Psoas muscle (tissue), 8 donors: Measurements from ENCODE around the gene KCND3. TPM values are rescaled to one million over a fixed set of nuclear protein-coding genes. Genes with fewer than 3 reads are reported as not detected.

Experiments used
- ATAC-seq, 4 donors: fragments of 200-7000 bp; cut with Tn5 transposase; one replicate each; pipeline ENCODE4 v1.9.1; 2020; ENCODE audit warnings: moderate library complexity in 3 of 4, mild to moderate bottlenecking in 2 of 4
- DNase-seq, 2 donors: peaks; one replicate each; pipeline ENCODE4 v3.0.0-alpha.2; 2020
- H3K27ac ChIP-seq: fragments of 200-600 bp; one replicate; pipeline ENCODE4 v1.8.0; 2022
- H3K27me3 ChIP-seq, 3 donors: fragments of 200-600 bp in 1 of 3; one replicate each; pipeline versions ENCODE4 v1.6.1 to v1.8.0; 2013 to 2022; ENCODE audit warnings: low read length in 2 of 3, mild to moderate bottlenecking in 2 of 3, moderate library complexity in 1 of 3; ENCODE audit not compliant: insufficient read depth in 3 of 3
- H3K36me3 ChIP-seq, 2 donors: fragments of 200-600 bp in 1 of 2; one replicate each; pipeline versions ENCODE4 v1.6.1 to v1.8.0; 2013 to 2022; ENCODE audit warnings: low read depth in 1 of 2, mild to moderate bottlenecking in 1 of 2, moderate library complexity in 1 of 2; ENCODE audit not compliant: insufficient read depth in 1 of 2
- H3K4me1 ChIP-seq: fragments of 200-600 bp; one replicate; pipeline ENCODE4 v1.8.0; 2022
- H3K4me3 ChIP-seq: fragments of 200-600 bp; one replicate; pipeline ENCODE4 v1.8.0; 2022; ENCODE audit warnings: mild to moderate bottlenecking
- H3K9me3 ChIP-seq: fragments of 200-600 bp; one replicate; pipeline ENCODE4 v1.8.0; 2022
- WGBS, 3 donors: extraction: QIAGEN DNeasy Blood & Tissue Kit; methylation state at CpG; one replicate each; pipeline versions ENCODE4 v1.1.6 to v1.1.7; 2013; 5-methylcytosine and 5-hydroxymethylcytosine counted together
- intact Hi-C, 2 donors: fragments of 100-400 bp; cut with DNase I; formaldehyde crosslinking; loops; one replicate each; pipeline versions ENCODE4 v1.11.0 to v1.14.2; 2022
- polyA plus RNA-seq, 3 donors: library from polyadenylated mRNA; stranded (reverse); fragments of 200-250 nt; gene quantifications; one replicate each; pipeline ENCODE4 v1.2.3, GENCODE V29; 2013
- total RNA-seq, 4 donors: library from RNA; stranded (reverse); fragmentation: NEBNext Ultra II Directional in 2 of 4; extraction: Animal tissue kit (Norgen Biotek cat#: 25700) in 2 of 4; gene quantifications; one replicate each; pipeline versions ENCODE4 v1.2.1 to v1.2.4, GENCODE V29; 2021 to 2023
- TF ChIP-seq, protein P1 (sequence below): fragments of 200-600 bp; IDR thresholded peaks from one replicate; pipeline ENCODE4 v1.8.0; 2022; ENCODE audit warnings: antibody characterized with exemption
- donor health status: healthy with polysubstance abuse.
- donor health status: DM: no; HTN: no; CAD: no; lungs with moderate emphysema.
- donor health status: Bipolar disorder and iron deficiency.
- donor health status: healthy.
- donor health status: DM: yes; HTN: yes; CAD: no.
- donor health status: DM: no; HTN: no; CAD: no.
- donor health status: DM: no; HTN: no; CAD: no.
- donor health status: DM: yes; HTN: yes; CAD: no.

KCND3 gene
- total and polyA plus RNA-seq, 7 donors, result 0.53 to 4.1 (median 1.3) TPM

DNA sequence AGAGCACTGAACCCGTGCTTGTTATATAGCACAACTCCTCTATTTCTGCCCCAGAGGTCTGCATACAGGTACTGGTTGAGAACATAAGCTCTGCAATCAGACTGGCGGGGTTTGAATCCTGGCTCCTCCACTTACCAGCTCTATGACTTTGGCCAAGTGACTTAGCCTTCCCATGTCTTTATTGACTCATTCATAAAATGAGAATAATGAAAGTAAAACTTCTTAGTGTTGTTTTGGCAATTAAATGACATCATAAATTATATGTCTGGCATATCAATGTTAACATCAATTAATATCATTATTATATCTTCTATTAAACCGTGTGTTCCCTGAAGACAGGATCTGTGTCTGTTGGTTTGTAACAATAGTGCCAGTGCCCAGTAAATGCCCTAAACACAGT lies 254.6 kb downstream of the KCND3 start:
- ATAC-seq (no peak), DNase-seq (no peak)
- peak overlapping the region; percentile 95 for H3K27ac ChIP-seq
- intact Hi-C loops, result no loop called here
- peaks cover 0 to 14% of the 10 kb centered on the region in 2 donors for H3K36me3 ChIP-seq
- H3K4me3 ChIP-seq, result no peak overlapping the region
- no peaks in the 10 kb centered on the region for H3K27me3 ChIP-seq
- peaks cover 78% of the 10 kb centered on the region for H3K4me1 ChIP-seq
- H3K9me3 ChIP-seq, result no peaks in the 10 kb centered on the region
- WGBS, 3 donors, result 65 to 86% (median 72%) methylated on average over 3 of the region's 3 CpGs
- TF ChIP-seq, protein P1, sequence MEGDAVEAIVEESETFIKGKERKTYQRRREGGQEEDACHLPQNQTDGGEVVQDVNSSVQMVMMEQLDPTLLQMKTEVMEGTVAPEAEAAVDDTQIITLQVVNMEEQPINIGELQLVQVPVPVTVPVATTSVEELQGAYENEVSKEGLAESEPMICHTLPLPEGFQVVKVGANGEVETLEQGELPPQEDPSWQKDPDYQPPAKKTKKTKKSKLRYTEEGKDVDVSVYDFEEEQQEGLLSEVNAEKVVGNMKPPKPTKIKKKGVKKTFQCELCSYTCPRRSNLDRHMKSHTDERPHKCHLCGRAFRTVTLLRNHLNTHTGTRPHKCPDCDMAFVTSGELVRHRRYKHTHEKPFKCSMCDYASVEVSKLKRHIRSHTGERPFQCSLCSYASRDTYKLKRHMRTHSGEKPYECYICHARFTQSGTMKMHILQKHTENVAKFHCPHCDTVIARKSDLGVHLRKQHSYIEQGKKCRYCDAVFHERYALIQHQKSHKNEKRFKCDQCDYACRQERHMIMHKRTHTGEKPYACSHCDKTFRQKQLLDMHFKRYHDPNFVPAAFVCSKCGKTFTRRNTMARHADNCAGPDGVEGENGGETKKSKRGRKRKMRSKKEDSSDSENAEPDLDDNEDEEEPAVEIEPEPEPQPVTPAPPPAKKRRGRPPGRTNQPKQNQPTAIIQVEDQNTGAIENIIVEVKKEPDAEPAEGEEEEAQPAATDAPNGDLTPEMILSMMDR, result no peak

DNA sequence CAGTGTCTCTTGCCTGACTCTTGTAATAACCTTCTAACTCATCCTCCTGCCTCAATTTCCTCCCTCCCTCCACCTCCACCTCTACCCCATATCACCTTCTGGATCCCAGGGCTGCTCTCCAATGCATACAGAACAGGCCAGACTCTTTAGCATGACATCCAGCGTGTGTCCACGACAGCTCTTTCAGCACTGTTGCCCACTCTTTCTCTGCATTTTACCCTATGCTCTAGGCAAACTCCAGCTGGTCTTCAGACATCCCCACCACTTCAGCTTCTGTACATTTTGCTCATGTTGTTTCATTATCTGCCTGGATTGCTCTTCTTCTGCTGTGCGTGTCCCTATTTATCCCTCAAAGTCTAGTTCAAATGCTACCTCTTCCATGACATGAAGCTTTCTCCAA lies 255.0 kb downstream of the KCND3 start:
- TF ChIP-seq, protein P1, result no peak
- H3K27me3 ChIP-seq, result no peaks in the 10 kb centered on the region
- intact Hi-C loops, result no loop called here
- DNase-seq (no peak), ATAC-seq (no peak)
- 67 to 80% (median 77%) methylated on average over 3 of the region's 3 CpGs for WGBS, 3 donors
- peaks cover 0 to 14% of the 10 kb centered on the region in 2 donors for H3K36me3 ChIP-seq
- peak overlapping the region; percentile 56 for H3K27ac ChIP-seq
- H3K4me1 ChIP-seq, result peaks cover 82% of the 10 kb centered on the region
- no peak overlapping the region for H3K4me3 ChIP-seq
- H3K9me3 ChIP-seq, result no peaks in the 10 kb centered on the region

DNA sequence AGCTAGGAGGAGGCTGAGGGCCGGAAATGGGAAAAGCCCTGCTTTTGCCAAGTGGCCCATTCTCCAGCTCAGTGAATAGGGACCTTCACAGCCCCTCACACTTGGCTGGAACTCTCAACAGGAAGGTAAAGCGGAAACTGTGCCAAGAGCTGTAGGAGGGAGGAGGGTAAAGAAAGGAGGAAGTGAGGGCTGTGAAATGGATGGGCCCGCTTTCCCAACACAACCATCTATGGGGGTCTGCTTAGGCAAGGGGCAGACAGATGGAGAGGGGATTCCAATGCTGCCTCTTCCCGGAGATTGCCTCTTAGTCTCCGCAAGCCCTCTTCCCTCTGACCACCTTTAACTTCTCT lies 255.5 kb downstream of the KCND3 start:
- intact Hi-C loops, result no loop called here
- Histone ChIP-seq H3K36me3 (peaks cover 0 to 14% of the 10 kb centered on the region in 2 donors), H3K4me1 (peaks cover 87% of the 10 kb centered on the region), H3K27ac (peak overlapping the region; percentile 56), H3K27me3 (no peaks in the 10 kb centered on the region), H3K4me3 (no peak overlapping the region), H3K9me3 (no peaks in the 10 kb centered on the region)
- DNase-seq (no peak), ATAC-seq (no peak)
- TF ChIP-seq, protein P1, result no peak
- WGBS, 3 donors, result 51 to 69% (median 64%) methylated on average over 5 of the region's 5 CpGs

DNA sequence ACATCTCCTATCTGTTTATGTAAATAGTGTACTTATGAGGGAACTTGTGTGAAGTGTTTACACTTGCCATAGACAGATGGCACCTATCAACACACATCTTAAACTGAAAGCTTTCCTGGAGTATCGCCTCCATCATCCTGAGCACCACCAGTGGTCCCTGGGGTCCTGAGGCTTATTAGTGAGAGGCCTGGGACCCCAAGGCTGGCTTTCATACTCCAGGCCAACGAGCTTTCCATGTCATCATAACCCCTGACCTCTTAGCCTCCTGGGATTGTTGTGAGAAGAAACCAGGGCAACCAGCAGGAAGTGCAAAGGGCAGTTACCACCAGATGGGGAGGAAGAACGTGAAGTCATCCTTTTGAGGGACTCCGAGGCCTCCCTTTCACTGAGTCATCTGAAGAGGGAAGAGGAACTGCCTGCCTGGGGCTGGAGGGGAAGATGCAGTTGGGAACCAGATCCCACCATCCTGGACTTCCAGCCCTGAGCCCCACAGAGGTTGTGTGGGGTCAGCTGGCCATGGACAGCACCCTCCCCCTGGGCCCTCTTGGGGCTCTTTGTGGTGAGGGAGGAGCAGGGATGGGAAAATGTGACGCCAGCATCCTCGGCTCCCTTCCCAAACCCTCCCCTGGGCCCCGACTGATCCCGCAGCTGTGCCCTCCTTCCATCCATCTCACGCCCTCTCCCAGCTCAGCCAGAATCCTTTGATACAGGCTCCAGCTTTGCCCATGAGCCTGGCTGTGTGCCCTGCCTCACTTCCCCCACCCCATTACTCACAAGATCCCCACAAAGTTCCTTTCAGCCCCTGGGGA lies 256.1 kb downstream of the KCND3 start:
- 45 to 56% (median 49%) methylated on average over 9 of the region's 9 CpGs for WGBS, 3 donors
- Histone ChIP-seq H3K4me3 (no peak overlapping the region), H3K9me3 (no peaks in the 10 kb centered on the region), H3K4me1 (peaks cover 92% of the 10 kb centered on the region), H3K36me3 (peaks cover 0 to 14% of the 10 kb centered on the region in 2 donors), H3K27me3 (no peaks in the 10 kb centered on the region), H3K27ac (peak overlapping the region; percentile 56)
- ATAC-seq (peak in 3 of 4 donors; percentile 17 to 44 (median 21)), DNase-seq (peak; percentile 66 to 88)
- TF ChIP-seq, protein P1, result no peak
- intact Hi-C loops, result no loop called here
